SU-DHL-6 (cell line): ENCODE measurements around the gene TOP1.

Experiments used
- CTCF ChIP-seq: fragments of 200-600 bp; sonication (generic); IDR thresholded peaks from one replicate; pipeline ENCODE4 v1.5.1; 2017; ENCODE audit warnings: antibody characterized with exemption, mild to moderate bottlenecking, low read length, moderate library complexity; ENCODE audit not compliant: insufficient read depth, poor library complexity, severe bottlenecking
- EZH2phosphoT487 ChIP-seq: fragments of 200-600 bp; sonication (generic), shearing (Covaris generic); conservative IDR thresholded peaks from 2 replicates; pipeline ENCODE4 v1.6.1; 2018; ENCODE audit warnings: mild to moderate bottlenecking, antibody characterized with exemption, low read length, moderate library complexity, mixed read lengths

- TF ChIP-seq CTCF (no peak), EZH2phosphoT487 (no peak)
These were observed 23.9 kb upstream of the TOP1 start for GRCh38 chr20:41004531-41005360.
